Stimulated activated CD4-positive, alpha-beta T cell treated with anti-CD3 and anti-CD28 coated beads, Interleukin-12 subunit alpha, Interleukin-12 subunit beta, amount 100 ng/mL, for 24 hours (primary cell): ENCODE data around the gene TLCD3B.

Experiments
- DNase-seq, 2 experiments: peaks; one replicate each; pipeline ENCODE4 v3.0.0-alpha.2; 2020; ENCODE audit warnings: low read depth in 2 of 2

The TLCD3B gene

GRCh38 chr16:29989111-29989858 is 41.8 kb downstream of the TLCD3B start:
- DNase-seq = no peak

- DNase-seq = no peak
Observed at GRCh38 chr16:29988346-29989075, 42.6 kb downstream of the TLCD3B start.

GRCh38 chr16:29987371-29988085 is 43.5 kb downstream of the TLCD3B start:
- DNase-seq = no peak

GRCh38 chr16:29986931-29987330 is 44.1 kb downstream of the TLCD3B start:
- no peak for DNase-seq

DNA sequence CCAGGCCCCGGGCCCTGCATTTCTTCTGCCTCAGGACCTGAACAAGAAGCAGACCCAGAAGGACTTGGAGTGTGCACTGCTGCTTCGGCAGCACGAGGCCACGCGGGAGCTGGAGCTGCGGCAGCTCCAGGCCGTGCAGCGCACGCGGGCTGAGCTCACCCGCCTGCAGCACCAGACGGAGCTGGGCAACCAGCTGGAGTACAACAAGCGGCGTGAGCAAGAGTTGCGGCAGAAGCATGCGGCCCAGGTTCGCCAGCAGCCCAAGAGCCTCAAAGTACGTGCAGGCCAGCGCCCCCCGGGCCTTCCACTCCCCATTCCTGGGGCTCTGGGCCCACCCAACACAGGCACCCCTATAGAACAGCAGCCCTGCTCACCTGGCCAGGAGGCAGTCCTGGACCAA is 44.8 kb downstream of the TLCD3B start:
- no peak for DNase-seq

DNA sequence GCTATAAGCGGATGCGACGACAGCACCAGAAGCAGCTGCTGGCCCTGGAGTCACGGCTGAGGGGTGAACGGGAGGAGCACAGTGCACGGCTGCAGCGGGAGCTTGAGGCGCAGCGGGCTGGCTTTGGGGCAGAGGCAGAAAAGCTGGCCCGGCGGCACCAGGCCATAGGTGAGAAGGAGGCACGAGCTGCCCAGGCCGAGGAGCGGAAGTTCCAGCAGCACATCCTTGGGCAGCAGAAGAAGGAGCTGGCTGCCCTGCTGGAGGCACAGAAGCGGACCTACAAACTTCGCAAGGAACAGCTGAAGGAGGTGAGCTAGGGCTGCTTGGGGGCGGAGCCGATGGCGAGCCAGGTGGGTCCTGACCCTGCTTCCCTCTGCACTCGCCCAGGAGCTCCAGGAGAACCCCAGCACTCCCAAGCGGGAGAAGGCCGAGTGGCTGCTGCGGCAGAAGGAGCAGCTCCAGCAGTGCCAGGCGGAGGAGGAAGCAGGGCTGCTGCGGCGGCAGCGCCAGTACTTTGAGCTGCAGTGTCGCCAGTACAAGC is 45.7 kb downstream of the TLCD3B start:
- DNase-seq = no peak

DNA sequence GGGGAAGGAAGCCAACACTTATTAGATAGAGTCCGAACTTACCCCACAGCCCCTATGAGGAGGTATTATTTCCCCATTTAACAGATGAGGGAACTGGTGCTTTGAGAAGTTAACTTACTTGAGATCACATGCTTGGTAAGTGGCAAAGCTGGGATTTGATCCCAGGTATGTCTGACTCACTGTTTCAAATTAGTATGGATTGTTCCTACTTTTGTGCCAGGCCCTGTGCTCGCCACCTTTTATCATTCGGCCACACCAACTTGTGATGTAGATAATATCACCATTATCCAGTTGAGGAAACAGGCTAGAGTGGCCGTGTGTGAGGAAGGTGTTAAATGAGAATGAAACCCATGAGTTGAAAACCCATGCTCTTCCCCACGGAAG is 46.3 kb downstream of the TLCD3B start:
- DNase-seq = no peak

DNA sequence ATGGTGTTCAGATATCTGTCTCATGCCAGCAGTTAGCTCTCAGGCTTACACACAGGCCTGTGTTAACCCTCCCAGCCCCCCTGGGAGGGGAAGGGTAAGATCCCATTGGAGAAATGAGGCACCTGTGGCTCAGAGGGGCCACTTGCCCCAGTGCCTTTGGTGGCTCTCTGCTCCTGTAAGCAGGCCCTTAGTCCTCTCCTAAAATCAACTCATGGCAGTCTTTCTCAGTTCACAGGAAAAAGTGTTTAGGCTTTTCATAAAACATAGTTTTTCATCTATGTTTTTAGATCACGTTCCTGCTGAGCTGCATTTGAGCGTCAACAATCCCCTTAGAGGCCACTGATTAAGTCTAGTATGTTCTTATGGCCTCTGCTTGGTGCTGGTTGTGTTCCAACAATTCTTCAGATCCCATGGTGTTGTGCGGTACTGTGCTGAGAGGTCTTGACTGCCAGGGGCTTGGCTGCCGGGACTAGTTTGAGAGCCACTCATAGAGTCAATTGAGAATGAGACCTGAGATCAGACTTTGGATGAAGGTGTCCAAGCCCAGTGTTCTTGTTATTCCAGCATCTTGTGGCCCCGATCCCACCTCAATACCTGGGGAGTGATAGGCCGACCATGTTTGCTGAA is 46.8 kb downstream of the TLCD3B start:
- no peak for DNase-seq

DNA sequence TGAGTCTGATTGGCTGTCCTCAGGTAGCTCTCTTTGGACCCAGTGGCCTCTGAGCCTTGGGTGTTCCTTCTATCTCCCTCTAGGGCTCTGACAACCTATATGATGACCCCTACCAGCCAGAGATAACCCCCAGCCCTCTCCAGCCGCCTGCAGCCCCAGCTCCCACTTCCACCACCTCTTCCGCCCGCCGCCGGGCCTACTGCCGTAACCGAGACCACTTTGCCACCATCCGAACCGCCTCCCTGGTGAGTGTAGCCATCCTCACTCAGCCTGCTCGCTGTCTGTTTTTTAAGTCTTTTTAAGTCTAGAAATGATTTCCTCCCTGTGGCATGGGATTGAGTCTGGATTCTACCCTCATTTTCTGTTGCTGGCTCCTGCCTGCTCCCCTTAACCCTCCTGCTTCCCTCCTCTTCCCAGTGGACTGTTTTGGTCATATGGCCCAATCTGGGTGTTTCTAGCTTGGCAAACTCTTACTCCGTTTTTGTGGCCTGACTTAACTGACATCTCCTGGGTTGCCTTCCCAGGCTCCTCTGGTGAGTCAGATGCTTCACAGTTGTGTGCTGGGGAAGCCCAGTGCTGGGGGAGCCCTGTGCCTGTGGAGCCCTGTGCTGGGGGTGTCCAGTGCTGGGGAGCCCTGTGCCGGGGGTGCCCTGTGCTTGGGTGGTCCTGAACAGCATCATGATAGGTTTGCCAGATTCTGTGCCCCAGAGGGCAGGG is 47.5 kb downstream of the TLCD3B start:
- DNase-seq = no peak

DNA sequence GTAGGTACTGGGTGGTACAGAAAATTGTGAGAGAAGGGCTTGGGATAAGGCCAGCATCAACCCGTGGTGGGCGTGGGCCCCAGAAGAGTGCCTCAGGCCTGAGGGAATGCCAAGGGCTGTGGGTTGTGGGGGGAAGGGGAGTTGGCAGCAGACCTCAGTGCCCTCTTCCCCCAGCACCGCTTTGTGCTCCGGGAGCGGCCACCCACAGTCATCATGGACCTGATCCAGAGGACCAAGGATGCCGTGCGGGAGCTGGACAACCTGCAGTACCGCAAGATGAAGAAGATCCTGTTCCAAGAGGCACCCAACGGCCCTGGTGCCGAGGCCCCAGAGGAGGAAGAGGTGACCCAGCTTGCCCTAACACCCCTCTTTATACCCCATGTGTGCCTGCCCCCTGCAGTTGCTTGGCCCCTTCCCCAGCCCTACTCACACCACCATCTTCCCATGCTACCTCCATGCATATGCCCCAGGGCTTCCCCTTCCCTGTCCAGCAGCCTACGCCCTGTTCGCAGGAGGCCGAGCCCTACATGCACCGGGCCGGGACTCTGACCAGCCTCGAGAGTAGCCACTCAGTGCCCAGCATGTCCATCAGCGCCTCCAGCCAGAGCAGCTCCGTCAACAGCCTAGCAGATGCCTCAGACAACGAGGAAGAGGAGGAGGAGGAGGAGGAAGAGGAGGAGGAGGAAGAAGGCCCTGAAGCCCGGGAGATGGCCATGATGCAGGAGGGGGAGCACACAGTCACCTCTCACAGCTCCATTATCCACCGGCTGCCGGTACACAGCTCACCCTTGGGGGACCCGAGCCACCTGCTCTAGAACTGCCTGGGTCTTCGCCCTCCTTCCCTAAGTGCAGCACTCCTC is 48.3 kb downstream of the TLCD3B start:
- no peak for DNase-seq

DNA sequence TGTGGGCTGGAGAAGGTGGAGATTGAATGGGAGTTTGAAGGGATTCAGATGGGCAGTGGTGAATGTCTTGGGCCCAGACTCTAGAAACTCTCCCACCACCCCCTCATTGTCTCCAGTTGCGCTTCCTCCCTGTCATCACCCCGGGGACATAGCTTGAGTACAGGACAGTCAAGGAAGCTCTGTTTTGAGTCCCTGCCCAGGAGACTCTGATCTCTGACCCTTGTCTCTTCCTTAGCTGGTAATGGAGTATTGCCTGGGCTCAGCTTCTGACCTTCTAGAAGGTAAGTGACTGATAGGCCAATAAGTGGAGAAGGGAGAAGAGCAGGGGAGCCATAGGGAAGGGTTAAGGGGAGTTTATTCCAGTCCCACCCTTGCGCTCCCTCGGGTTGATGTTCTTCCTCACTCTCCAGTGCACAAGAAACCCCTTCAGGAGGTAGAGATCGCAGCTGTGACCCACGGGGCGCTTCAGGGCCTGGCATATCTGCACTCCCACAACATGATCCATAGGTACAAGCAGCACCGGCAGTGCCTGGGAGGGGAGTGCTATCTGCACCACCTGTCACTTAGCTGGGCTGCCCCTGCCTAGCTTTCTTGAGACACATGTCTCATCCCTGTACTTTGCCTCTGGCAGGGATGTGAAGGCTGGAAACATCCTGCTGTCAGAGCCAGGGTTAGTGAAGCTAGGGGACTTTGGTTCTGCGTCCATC is 52.4 kb downstream of the TLCD3B start:
- no peak for DNase-seq

DNA sequence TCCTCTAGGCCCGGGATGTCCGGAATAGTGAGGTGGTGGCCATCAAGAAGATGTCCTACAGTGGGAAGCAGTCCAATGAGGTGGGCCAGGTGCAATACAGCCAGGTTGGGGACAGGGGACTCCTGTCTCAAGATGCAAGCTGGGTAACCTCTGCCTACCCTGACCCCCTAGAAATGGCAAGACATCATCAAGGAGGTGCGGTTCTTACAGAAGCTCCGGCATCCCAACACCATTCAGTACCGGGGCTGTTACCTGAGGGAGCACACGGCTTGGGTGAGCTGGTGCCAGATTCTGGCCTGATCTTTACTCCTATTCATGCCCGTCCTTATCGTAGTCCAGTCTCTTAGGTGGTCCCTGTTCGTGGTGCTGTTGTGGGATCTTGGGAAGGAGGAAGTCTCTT is 53.0 kb downstream of the TLCD3B start:
- no peak for DNase-seq

GRCh38 chr16:29977063-29977825 is 53.8 kb downstream of the TLCD3B start:
- DNase-seq = no peak

DNA sequence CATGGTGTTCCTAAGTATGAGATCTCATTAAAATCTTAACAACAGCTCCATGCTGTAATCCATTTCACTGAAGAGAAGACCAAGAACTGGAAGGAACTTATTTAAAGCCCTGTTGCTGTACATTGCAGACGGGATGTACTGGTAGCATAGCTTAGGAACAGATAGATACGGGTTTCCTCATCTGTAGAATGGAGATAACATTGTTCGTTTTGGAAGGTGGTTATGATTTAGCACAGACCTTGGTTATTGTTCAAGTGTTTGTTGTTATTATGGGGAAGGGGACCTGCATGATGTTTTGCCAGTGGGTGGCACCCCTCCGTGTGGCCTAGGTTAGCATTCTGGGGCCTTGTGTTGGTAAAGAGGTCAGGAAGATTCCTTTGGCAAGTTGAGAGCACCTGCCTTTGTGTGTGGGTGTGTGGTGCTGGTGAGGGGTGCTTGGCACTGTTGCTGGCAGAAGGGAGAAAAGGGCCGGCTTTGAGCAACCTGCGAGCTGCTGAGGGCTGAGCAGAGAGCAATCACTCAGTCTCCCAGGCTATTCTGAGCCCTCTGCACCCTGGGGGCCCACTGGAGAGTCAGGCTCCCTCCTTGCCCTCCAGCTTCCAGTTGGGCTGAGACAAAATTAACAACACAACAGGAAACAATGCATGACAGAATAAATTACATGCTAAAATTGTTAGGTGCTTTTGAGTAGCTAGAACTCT is 55.1 kb downstream of the TLCD3B start:
- DNase-seq = no peak

- no peak for DNase-seq
Observed at GRCh38 chr16:29975134-29975538, 55.9 kb downstream of the TLCD3B start.
